Pancreas (tissue), 10 donors: ENCODE results near the gene CEP63. TPM values are rescaled to one million over a fixed set of nuclear protein-coding genes. Genes with fewer than 3 reads are reported as not detected.

Experiments used
- ATAC-seq, 4 donors: fragments of 200-7000 bp; cut with Tn5 transposase; one replicate each; pipeline versions ENCODE4 v1.8.0 to v1.9.1; 2020; ENCODE audit warnings: mild to moderate bottlenecking in 4 of 4, moderate library complexity in 4 of 4
- DNase-seq, 6 donors: peaks; one replicate each; pipeline ENCODE4 v3.0.0-alpha.2; 2020
- FAIRE-seq: peaks from 2 replicates; lab custom pipeline; 2012; peaks lifted over from hg19 to GRCh38; lab: Jason Lieb, UNC
- H3K27ac ChIP-seq, 4 donors: fragments of 200-600 bp; sonication (generic); 1 replicate in 3 of 4; 2 replicates in 1 of 4; pipeline versions ENCODE4 v1.5.0 to v1.8.0; 2020
- H3K27me3 ChIP-seq, 4 donors: fragments of 200-600 bp; one replicate each; pipeline ENCODE4 v1.8.0; 2021
- H3K36me3 ChIP-seq, 3 donors: fragments of 200-600 bp; sonication (generic) in 1 of 3; one replicate each; pipeline versions ENCODE4 v1.5.0 to v1.8.0; 2020 to 2021
- H3K4me1 ChIP-seq, 3 donors: fragments of 200-600 bp; one replicate each; pipeline ENCODE4 v1.8.0; 2021
- H3K4me3 ChIP-seq, 4 donors: fragments of 200-600 bp; sonication (generic) in 2 of 4; one replicate each; pipeline versions ENCODE4 v1.5.0 to v1.8.0; 2020 to 2021
- H3K9me3 ChIP-seq, 4 donors: fragments of 200-600 bp; one replicate each; pipeline ENCODE4 v1.8.0; 2021
- WGBS, 2 donors: extraction: QIAGEN DNeasy Blood & Tissue Kit; methylation state at CpG; one replicate each; pipeline ENCODE4 v1.1.7; 2013; 5-methylcytosine and 5-hydroxymethylcytosine counted together
- intact Hi-C, 3 donors: fragments of 100-400 bp; cut with DNase I; formaldehyde crosslinking; loops; one replicate each; pipeline versions ENCODE4 v1.11.1 to v1.14.2; 2022
- polyA plus RNA-seq, 2 donors: library from polyadenylated mRNA; stranded (reverse); fragments of 200-250 nt; gene quantifications; one replicate each; pipeline ENCODE4 v1.2.3, GENCODE V29; 2013
- total RNA-seq, 6 donors: library from RNA; stranded (reverse); fragmentation: NEBNext Ultra II Directional in 4 of 6; extraction: Animal tissue kit (Norgen Biotek cat#: 25700) in 4 of 6; gene quantifications; one replicate each; pipeline versions ENCODE4 v1.2.1 to v1.2.4, GENCODE V29; 2021 to 2023
- TF ChIP-seq, protein P1 (sequence below), 4 donors: fragments of 200-600 bp; sonication (generic) in 3 of 4; IDR thresholded peaks; one replicate each; pipeline versions ENCODE4 v1.5.0 to v1.8.0; 2021; ENCODE audit warnings: antibody characterized with exemption in 4 of 4
- donor health status: healthy with polysubstance abuse.
- donor health status: DM: no; HTN: no; CAD: no; lungs with moderate emphysema.
- donor health status: DM: no; HTN: no; CAD: no.
- donor health status: control.
- donor health status: control.
- donor health status: Bipolar disorder and iron deficiency.
- donor health status: DM: yes; HTN: yes; CAD: no.
- donor health status: DM: no; HTN: no; CAD: no.
- donor health status: DM: no; HTN: no; CAD: no.
- donor health status: DM: yes; HTN: yes; CAD: no.

The CEP63 gene
- total and polyA plus RNA-seq, 8 donors, result 8.9 to 17.2 (median 11.4) TPM

DNA sequence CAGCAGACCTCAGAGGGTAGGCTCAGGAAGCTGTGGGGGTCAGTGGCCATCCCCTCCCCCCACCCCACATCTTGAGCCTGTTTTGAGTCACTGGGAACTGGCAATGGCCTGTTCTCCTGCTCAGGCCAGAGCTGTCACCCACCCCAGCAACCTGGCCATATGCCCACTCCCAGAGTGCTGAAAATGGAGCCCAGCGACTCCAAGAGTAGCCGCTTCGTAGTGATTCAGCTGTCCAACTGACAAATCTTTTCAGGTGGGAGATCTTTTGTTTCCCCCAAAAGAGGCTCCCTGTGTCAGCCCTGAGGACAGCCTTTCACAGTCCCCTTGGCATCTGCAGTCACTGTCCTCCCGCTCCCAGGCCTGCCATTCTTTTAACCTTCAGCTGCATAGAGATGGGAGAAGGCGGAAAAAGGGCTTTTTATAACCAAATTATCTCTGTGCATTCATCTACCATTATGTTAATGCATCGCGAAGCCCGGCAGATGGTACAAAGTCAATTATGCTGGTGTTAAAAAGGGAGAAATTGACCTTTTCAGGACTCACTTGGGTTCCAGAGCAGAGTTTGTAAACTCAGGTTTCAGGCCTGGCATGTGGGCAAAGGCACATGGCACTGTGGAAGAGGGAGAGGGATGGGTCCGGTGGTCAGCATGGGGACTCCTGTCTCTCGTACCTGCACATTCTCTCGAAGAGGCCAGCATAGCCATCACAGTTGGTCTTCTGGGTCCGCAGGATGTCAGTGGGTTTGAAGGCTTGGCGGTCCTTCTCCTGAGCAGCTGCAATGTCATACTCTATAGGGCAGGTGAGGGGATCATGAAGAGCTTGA lies 132.8 kb downstream of the CEP63 start:
- Histone ChIP-seq H3K9me3 (no peaks in the 10 kb centered on the region), H3K27ac (no peak overlapping the region), H3K4me3 (no peak overlapping the region), H3K4me1 (no peaks in the 10 kb centered on the region), H3K27me3 (no peaks in the 10 kb centered on the region), H3K36me3 (no peaks in the 10 kb centered on the region)
- FAIRE-seq (no peak), ATAC-seq (no peak), DNase-seq (peak in 1 of 6 donors; percentile 1)
- TF ChIP-seq, protein P1, sequence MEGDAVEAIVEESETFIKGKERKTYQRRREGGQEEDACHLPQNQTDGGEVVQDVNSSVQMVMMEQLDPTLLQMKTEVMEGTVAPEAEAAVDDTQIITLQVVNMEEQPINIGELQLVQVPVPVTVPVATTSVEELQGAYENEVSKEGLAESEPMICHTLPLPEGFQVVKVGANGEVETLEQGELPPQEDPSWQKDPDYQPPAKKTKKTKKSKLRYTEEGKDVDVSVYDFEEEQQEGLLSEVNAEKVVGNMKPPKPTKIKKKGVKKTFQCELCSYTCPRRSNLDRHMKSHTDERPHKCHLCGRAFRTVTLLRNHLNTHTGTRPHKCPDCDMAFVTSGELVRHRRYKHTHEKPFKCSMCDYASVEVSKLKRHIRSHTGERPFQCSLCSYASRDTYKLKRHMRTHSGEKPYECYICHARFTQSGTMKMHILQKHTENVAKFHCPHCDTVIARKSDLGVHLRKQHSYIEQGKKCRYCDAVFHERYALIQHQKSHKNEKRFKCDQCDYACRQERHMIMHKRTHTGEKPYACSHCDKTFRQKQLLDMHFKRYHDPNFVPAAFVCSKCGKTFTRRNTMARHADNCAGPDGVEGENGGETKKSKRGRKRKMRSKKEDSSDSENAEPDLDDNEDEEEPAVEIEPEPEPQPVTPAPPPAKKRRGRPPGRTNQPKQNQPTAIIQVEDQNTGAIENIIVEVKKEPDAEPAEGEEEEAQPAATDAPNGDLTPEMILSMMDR (IDR thresholded peaks at IDR 0.05), result no peak
- intact Hi-C loops, result no loop called here
- 92 to 94% methylated on average over 13 of the region's 13 CpGs for WGBS, 2 donors

DNA sequence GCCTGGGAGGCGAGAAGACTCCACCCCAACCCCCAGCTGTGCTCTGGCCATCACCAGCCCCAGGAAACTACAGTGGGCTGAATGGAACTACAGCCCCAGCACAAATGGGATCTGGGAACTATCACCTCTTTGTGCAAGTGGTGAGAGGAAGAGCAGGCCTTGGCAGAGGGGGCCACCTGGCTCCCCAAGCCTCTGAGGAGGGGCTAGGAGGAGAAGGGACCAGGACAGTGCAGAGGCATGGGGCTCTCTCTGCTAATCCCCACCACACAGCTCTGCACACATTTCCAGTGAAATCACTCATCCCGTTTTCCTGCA lies 133.4 kb downstream of the CEP63 start:
- no peaks in the 10 kb centered on the region for H3K9me3 ChIP-seq
- WGBS, 2 donors, result 85 to 86% methylated on average over 2 of the region's 2 CpGs
- H3K36me3 ChIP-seq, result no peaks in the 10 kb centered on the region
- intact Hi-C loops, result no loop called here
- TF ChIP-seq, protein P1 (IDR thresholded peaks at IDR 0.05), result no peak
- DNase-seq, result no peak
- no peak for ATAC-seq
- no peak for FAIRE-seq
- no peak overlapping the region for H3K27ac ChIP-seq
- no peaks in the 10 kb centered on the region for H3K27me3 ChIP-seq
- H3K4me3 ChIP-seq, result no peak overlapping the region
- H3K4me1 ChIP-seq, result no peaks in the 10 kb centered on the region

DNA sequence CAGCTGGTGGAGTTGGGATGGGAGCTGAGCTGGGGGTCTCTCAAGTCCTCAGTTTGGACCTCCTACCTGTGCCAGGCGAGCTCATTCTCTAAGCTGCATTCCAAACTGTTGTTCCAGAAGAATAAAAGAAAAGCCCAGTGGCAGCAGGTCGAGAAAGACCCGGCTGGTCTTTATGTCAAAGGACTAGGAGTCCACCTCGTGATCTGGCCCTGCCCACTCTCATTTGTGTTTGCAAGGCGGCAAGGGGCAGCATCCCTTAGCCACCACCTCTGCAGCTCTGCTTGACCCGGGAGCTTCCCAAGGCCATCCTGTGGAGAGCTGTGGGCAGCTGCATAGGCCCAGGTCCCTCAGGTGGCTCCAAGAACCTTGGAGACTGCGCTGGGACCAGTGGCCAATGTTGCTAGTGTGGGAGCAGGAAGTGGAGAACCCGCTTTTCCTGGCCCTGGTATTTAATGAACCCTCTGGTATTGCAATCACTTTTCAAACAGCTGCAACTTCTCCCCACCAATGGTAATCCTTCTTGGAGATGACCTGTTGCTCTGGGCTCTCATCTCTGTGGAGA lies 134.1 kb downstream of the CEP63 start:
- H3K27me3 ChIP-seq, result no peaks in the 10 kb centered on the region
- no peaks in the 10 kb centered on the region for H3K36me3 ChIP-seq
- intact Hi-C loops, result no loop called here
- ATAC-seq (no peak), FAIRE-seq (no peak), DNase-seq (peak in 1 of 6 donors; percentile 4)
- H3K4me3 ChIP-seq, result no peak overlapping the region
- TF ChIP-seq, protein P1 (IDR thresholded peaks at IDR 0.05), result no peak
- 81 to 89% methylated on average over 8 of the region's 8 CpGs for WGBS, 2 donors
- no peak overlapping the region for H3K27ac ChIP-seq
- H3K4me1 ChIP-seq, result no peaks in the 10 kb centered on the region
- no peaks in the 10 kb centered on the region for H3K9me3 ChIP-seq

DNA sequence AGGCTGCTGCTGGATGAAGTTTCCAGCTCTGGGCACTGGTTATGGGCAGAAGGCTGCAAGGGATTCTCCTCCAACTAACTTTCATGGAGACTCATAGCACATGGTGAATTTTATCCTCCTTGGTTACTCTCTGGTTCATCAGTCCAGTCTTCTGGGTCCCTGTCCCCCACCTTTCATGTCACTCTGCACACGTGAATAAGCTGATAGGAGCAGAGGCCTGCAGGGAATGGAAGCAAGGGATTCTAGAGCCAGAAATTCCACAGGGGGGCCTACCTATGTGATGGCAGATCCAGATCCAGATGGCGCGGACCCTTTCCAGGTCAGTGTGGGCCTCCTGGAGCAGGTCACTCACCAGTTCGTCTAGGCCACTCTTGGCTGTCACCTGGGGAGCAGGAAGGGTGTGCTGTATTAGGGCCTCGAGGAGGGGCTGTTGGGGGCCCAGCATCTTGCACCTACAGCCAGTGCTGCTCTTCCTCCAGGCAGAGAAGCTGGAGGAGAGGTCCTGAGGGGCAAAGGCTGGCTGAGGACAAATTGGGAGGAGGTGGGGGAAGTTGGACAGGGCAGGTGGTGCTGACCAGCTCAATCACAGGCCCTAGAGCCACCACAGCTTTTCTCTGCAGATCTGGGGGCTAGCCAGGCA lies 134.7 kb downstream of the CEP63 start:
- intact Hi-C loops, result no loop called here
- no peak for ATAC-seq
- Histone ChIP-seq H3K36me3 (no peaks in the 10 kb centered on the region), H3K4me3 (no peak overlapping the region), H3K9me3 (no peaks in the 10 kb centered on the region), H3K27ac (no peak overlapping the region), H3K27me3 (no peaks in the 10 kb centered on the region), H3K4me1 (no peaks in the 10 kb centered on the region)
- WGBS, 2 donors, result 81 to 82% methylated on average over 5 of the region's 5 CpGs
- FAIRE-seq, result no peak
- TF ChIP-seq, protein P1 (IDR thresholded peaks at IDR 0.05), result no peak
- DNase-seq, result peak in 1 of 6 donors; percentile 8
